Measurements from ENCODE around the gene MATN4. TPM values are rescaled to one million over a fixed set of nuclear protein-coding genes. Genes with fewer than 3 reads are reported as not detected.

MATN4 gene
- total and polyA plus RNA-seq, 2 of the 4 experiments (the other 2 are of a cell fraction) = 0.12 TPM; not detected in 1

GRCh38 chr20:45342855-45343531 lies 34.9 kb upstream of the MATN4 start:
- Histone ChIP-seq H3K9me1 (ENCODE audit: insufficient read depth, low read length) (peaks cover 36% of the 10 kb centered on the region), H3K56ac (ENCODE audit: extremely low read depth, insufficient read depth, low read length) (peak overlapping the region; percentile 65; the same call in 1 of the 2 replicates), H3K4me1 (ENCODE audit: control insufficient read depth, insufficient read depth, low read length) (peaks cover 59% of the 10 kb centered on the region), H2BK15ac (ENCODE audit: low read depth, low read length) (peak overlapping the region; percentile 99; the same call in 2 of the 3 replicates), H4K91ac (ENCODE audit: insufficient read depth, low read depth, low read length) (peak overlapping the region; percentile 99), H3K27me3 (ENCODE audit: control insufficient read depth, insufficient read depth, low read length) (no peaks in the 10 kb centered on the region), H3K23ac (ENCODE audit: low read depth, low read length) (peak overlapping the region; percentile 93), H4K8ac (ENCODE audit: low read depth in 2 of 2, low read length in 2 of 2) (peak overlapping the region; percentile 73 to 78), H2AK5ac (ENCODE audit: low read depth, low read length) (peak overlapping the region; percentile 97), H3K4me3 (ENCODE audit: insufficient read depth, low read depth, low read length) (no peak overlapping the region), H3K36me3 (ENCODE audit: control insufficient read depth, insufficient read depth, low read length) (peaks cover 32% of the 10 kb centered on the region), H2BK120ac (ENCODE audit: low read depth, low read length) (peak overlapping the region; percentile 95), H2AK9ac (replicated peaks; ENCODE audit: low read depth, low read length, poor library complexity) (peak overlapping the region; percentile 91), H3K27ac (ENCODE audit: insufficient read depth, low read length) (peak overlapping the region; percentile 92), H3K9ac (ENCODE audit: low read depth, low read length) (peak overlapping the region; percentile 50), H3K14ac (replicated peaks; ENCODE audit: low read depth, low read length) (peak overlapping the region; percentile 90), H3K18ac (ENCODE audit: low read depth, low read length) (peak overlapping the region; percentile 70), H3K9me3 (ENCODE audit: control insufficient read depth, insufficient read depth, low read length) (no peaks in the 10 kb centered on the region), H3K4ac (ENCODE audit: low read depth, low read length) (peak overlapping the region; percentile 99), H3K79me1 (ENCODE audit: low read depth in 1 of 2, low read length in 2 of 2) (peaks cover 16 to 93% of the 10 kb centered on the region in 2 experiments), H2AFZ (replicated peaks; ENCODE audit: low read length, poor library complexity) (no peak overlapping the region), H2BK5ac (ENCODE audit: low read depth, low read length, poor library complexity, severe bottlenecking) (peak overlapping the region; percentile 93), H3K4me2 (ENCODE audit: low read depth, low read length) (peak overlapping the region; percentile 87), H2BK20ac (ENCODE audit: low read depth, low read length) (peak overlapping the region; percentile 96), H4K20me1 (ENCODE audit: insufficient read depth, low read length) (peaks cover 44% of the 10 kb centered on the region), H4K5ac (ENCODE audit: low read depth, low read length) (peak overlapping the region; percentile 58)
- DNase-seq (no peak), ATAC-seq (ENCODE audit: low read depth) (no peak)
- no peak for TF ChIP-seq RFX5 (IDR thresholded peaks at IDR 0.05; ENCODE audit: low read depth, low read length)
- TF ChIP-seq RAD21 (IDR thresholded peaks at IDR 0.05; ENCODE audit: low read length) = no peak
- no peak for TF ChIP-seq USF2 (IDR thresholded peaks at IDR 0.05; ENCODE audit: low read depth, low read length)
- no peak for TF ChIP-seq CHD1 (IDR thresholded peaks at IDR 0.05; ENCODE audit: low read depth, low read length)
- ChIA-PET CTCF (no interaction called here), POLR2A (ENCODE audit: unreplicated experiment) (interaction anchor here (1.6 kb wide), 1 partner anchor 428 kb away, joined by 4 read pairs; no protein-coding TSS in a partner anchor)
- in situ Hi-C loops (cut with MboI; ENCODE audit: low sequenced_read_pairs) = loop anchor here (25.0 kb wide), 1 partner anchor 569 kb away; the partner anchor contains the start of gene PLTP
- WGBS, 2 experiments (ENCODE audit: extremely low coverage in 2 of 2, insufficient read length in 1 of 2) = no CpG with 5 or more reads among the region's 6 CpGs
- dilution Hi-C loops (cut with HindIII; ENCODE audit: low sequenced_read_pairs, unreplicated experiment) = no loop called here
- BruUV-seq (replicated peaks) = no TSS peak
- intact Hi-C loops (cut with micrococcal nuclease) = no loop called here

Measured in IMR-90 (cell line).